Colonic mucosa (tissue), 4 donors: ENCODE measurements around the gene GPX7. TPM values are rescaled to one million over a fixed set of nuclear protein-coding genes. Genes with fewer than 3 reads are reported as not detected.

Experiments
- DNase-seq: peaks from one replicate; pipeline ENCODE4 v3.0.0-alpha.2; 2020
- H3K27ac ChIP-seq: fragments of 200-600 bp; one replicate; pipeline ENCODE4 v1.8.0; 2021
- H3K27me3 ChIP-seq: fragments of 200-600 bp; one replicate; pipeline ENCODE4 v1.8.0; 2021
- H3K36me3 ChIP-seq: fragments of 200-600 bp; one replicate; pipeline ENCODE4 v1.8.0; 2021
- H3K4me1 ChIP-seq: fragments of 200-600 bp; one replicate; pipeline ENCODE4 v1.8.0; 2021; ENCODE audit warnings: mild to moderate bottlenecking
- H3K4me3 ChIP-seq: fragments of 200-600 bp; one replicate; pipeline ENCODE4 v1.8.0; 2021
- H3K9ac ChIP-seq, 2 donors: one replicate each; pipeline ENCODE4 v1.7.0; 2013; ENCODE audit warnings: control low read depth in 2 of 2, low read depth in 2 of 2, low read length in 2 of 2
- H3K9me3 ChIP-seq: fragments of 200-600 bp; one replicate; pipeline ENCODE4 v1.8.0; 2021
- CTCF ChIP-seq: fragments of 200-600 bp; IDR thresholded peaks from one replicate; pipeline ENCODE4 v1.8.0; 2022; ENCODE audit warnings: antibody characterized with exemption, mild to moderate bottlenecking
- intact Hi-C: fragments of 100-400 bp; cut with DNase I; formaldehyde crosslinking; loops from one replicate; pipeline ENCODE4 v1.14.1; 2022
- total RNA-seq, 2 donors: library from RNA; stranded (reverse); fragmentation: NEBNext Ultra II Directional in 1 of 2; extraction: Animal tissue kit (Norgen Biotek cat#: 25700) in 1 of 2; gene quantifications; one replicate each; pipeline ENCODE4 v1.2.1, GENCODE V29; 2021
- donor health status: healthy.
- donor health status: DM: no; HTN: no; CAD: no.
- donor health status: DM: no; HTN: no; CAD: no.

GPX7 gene
- total RNA-seq, 2 donors from 2014 or later: 1.8 to 6.0 TPM

DNA sequence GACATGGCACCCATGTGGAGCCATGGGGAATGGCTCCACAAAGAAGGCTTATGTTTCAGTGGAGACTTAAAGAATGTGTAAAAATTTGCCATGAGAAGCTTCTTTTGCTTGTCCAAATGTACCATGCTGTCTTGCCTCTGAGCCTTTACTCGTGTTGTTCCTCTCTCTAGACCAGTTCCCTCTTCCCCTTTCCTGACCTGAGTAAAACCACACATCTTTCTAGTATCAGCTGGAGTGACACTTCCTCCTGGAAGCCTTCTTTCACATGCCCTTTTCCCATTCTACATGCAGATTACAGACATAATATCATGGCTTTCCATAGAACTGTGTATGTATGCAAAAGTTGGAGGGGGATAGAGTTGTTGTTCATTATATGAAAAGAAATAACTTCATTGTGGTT lies 13.6 kb upstream of the GPX7 start:
- Histone ChIP-seq H3K36me3 (no peaks in the 10 kb centered on the region), H3K4me3 (no peak overlapping the region), H3K9ac (no peak overlapping the region), H3K27me3 (no peaks in the 10 kb centered on the region), H3K27ac (no peak overlapping the region), H3K4me1 (no peaks in the 10 kb centered on the region), H3K9me3 (no peaks in the 10 kb centered on the region)
- DNase-seq: no peak
- TF ChIP-seq CTCF: no peak
- intact Hi-C loops: no loop called here

GRCh38 chr1:52590266-52590665 lies 11.9 kb upstream of the GPX7 start:
- Histone ChIP-seq H3K4me3 (no peak overlapping the region), H3K9me3 (no peaks in the 10 kb centered on the region), H3K9ac (no peak overlapping the region), H3K36me3 (no peaks in the 10 kb centered on the region), H3K4me1 (no peaks in the 10 kb centered on the region), H3K27ac (no peak overlapping the region), H3K27me3 (no peaks in the 10 kb centered on the region)
- no peak for TF ChIP-seq CTCF
- intact Hi-C loops: no loop called here
- no peak for DNase-seq

DNA sequence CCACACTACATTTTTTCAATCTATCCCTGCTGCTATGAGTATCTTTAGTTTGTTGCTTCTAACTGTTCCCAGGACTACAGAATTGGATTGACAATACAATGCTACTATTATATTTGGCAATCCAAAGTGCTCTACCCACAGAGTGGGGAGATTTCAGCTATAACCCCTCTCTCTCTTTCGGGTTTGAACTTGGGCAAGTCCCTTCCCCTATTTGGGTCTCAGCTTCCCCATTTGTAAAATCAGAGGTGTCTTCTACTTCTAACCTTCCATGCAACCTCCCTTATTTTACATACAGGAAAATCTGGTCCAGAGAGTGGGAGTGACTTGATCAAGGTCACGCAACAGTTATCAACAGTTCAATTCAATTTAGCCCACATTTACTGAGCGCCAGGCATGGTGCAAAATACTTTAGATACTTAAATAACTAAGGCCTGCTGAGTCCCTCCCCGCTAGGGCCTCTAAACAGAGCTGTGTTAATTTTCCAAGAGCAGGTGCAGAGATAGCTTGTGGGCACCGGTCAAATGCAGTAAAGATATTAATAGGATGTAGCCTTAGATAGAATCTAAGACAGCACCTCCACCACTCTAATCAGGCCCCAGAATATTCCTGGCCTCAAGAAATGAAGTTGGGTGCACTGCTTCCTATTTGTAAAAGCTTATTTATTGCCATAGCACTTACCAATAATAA lies 9.4 kb upstream of the GPX7 start:
- Histone ChIP-seq H3K27ac (no peak overlapping the region), H3K9ac (no peak overlapping the region), H3K36me3 (no peaks in the 10 kb centered on the region), H3K9me3 (no peaks in the 10 kb centered on the region), H3K4me1 (no peaks in the 10 kb centered on the region), H3K4me3 (no peak overlapping the region), H3K27me3 (no peaks in the 10 kb centered on the region)
- TF ChIP-seq CTCF: no peak
- DNase-seq: no peak
- intact Hi-C loops: no loop called here

- DNase-seq: no peak
- Histone ChIP-seq H3K36me3 (no peaks in the 10 kb centered on the region), H3K9ac (no peak overlapping the region), H3K27me3 (no peaks in the 10 kb centered on the region), H3K9me3 (no peaks in the 10 kb centered on the region), H3K4me3 (no peak overlapping the region), H3K4me1 (no peaks in the 10 kb centered on the region), H3K27ac (no peak overlapping the region)
- intact Hi-C loops: no loop called here
- TF ChIP-seq CTCF: no peak
Observed at GRCh38 chr1:52593495-52593894, 8.7 kb upstream of the GPX7 start.

DNA sequence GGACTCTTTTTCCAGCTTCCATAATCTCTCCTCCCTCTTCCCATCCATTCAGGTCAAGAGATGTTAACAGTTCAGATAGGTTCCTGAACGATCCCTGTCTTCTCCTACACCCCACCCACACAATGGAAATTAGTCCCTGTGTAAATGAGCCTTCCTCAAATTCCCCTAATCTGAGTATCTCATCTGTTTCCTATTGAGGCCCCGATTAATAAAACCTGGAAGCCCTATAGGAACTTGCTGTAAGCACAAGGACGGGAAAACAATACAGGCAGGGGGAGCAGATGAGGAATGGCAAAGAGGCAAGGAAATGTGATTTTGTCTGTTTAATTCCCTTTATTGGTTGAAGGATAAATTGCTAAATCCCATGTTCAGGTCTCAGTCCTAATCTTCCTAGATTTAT lies 7.1 kb upstream of the GPX7 start:
- intact Hi-C loops: no loop called here
- H3K4me1 ChIP-seq: no peaks in the 10 kb centered on the region
- DNase-seq: no peak
- H3K27me3 ChIP-seq: no peaks in the 10 kb centered on the region
- no peak for TF ChIP-seq CTCF
- no peak overlapping the region for H3K9ac ChIP-seq
- H3K9me3 ChIP-seq: no peaks in the 10 kb centered on the region
- H3K4me3 ChIP-seq: no peak overlapping the region
- H3K27ac ChIP-seq: no peak overlapping the region
- H3K36me3 ChIP-seq: no peaks in the 10 kb centered on the region
